A673 (cell line): ENCODE measurements around the gene RHOG. TPM values are rescaled to one million over a fixed set of nuclear protein-coding genes. Genes with fewer than 3 reads are reported as not detected.

Experiments used
- BruUV-seq: library from RNA; stranded (reverse); fragments of 400-500 nt; replicated peaks from 2 replicates; lab custom pipeline; 2021; lab: Mats Ljungman, UMichigan
- CTCF ChIA-PET: fragments of 300-600 bp; sonication (Branson Sonifier 250); formaldehyde crosslinking; loops from one replicate; lab custom pipeline; 2022; ENCODE audit warnings: antibody characterized with exemption; lab: Charles Lee
- POLR2A ChIA-PET: fragments of 300-600 bp; sonication (Branson Sonifier 250); formaldehyde crosslinking; loops from one replicate; lab custom pipeline; 2022; ENCODE audit warnings: antibody characterized with exemption; ENCODE audit not compliant: low non-redundant PET; lab: Charles Lee
- DNase-seq: peaks from one replicate; pipeline ENCODE4 v3.0.0-alpha.2; 2015; ENCODE audit warnings: low spot score
- H3K27ac ChIP-seq: fragments of 200-600 bp; sonication (generic); 2 replicates; pipeline ENCODE4 v1.5.1; 2016; ENCODE audit warnings: mixed run types, low read depth, mild to moderate bottlenecking, mixed read lengths, antibody characterized with exemption, low read length; ENCODE audit not compliant: poor library complexity, severe bottlenecking
- H3K27me3 ChIP-seq: fragments of 200-600 bp; sonication (generic); replicated peaks from 2 replicates; pipeline ENCODE4 v1.6.1; 2017; ENCODE audit warnings: mixed run types, low read depth, mild to moderate bottlenecking, mixed read lengths, antibody characterized with exemption, low read length; ENCODE audit not compliant: insufficient read depth, poor library complexity
- H3K36me3 ChIP-seq: fragments of 200-600 bp; sonication (generic); 2 replicates; pipeline ENCODE4 v1.6.1; 2016; ENCODE audit warnings: mixed run types, mild to moderate bottlenecking, mixed read lengths, antibody characterized with exemption, low read length; ENCODE audit not compliant: insufficient read depth, poor library complexity, severe bottlenecking
- H3K4me1 ChIP-seq: fragments of 200-600 bp; sonication (generic); 2 replicates; pipeline ENCODE4 v1.6.1; 2017; ENCODE audit warnings: mixed run types, mild to moderate bottlenecking, mixed read lengths, antibody characterized with exemption, low read length; ENCODE audit not compliant: insufficient read depth, poor library complexity, severe bottlenecking
- H3K4me3 ChIP-seq: fragments of 200-600 bp; sonication (generic); 2 replicates; pipeline ENCODE4 v1.5.1; 2016; ENCODE audit warnings: low read depth, mixed run types, mild to moderate bottlenecking, mixed read lengths, low read length; ENCODE audit not compliant: poor library complexity, severe bottlenecking
- H3K9me3 ChIP-seq: fragments of 200-600 bp; sonication (generic); 2 replicates; pipeline ENCODE4 v1.6.1; 2016; ENCODE audit warnings: mixed run types, low read depth, mild to moderate bottlenecking, mixed read lengths, antibody characterized with exemption, low read length; ENCODE audit not compliant: poor library complexity, severe bottlenecking
- CTCF ChIP-seq: fragments of 300-800, 200-600 bp; sonication (generic); conservative IDR thresholded peaks from 2 replicates; pipeline ENCODE4 v1.5.1; 2017; ENCODE audit warnings: low read depth, mild to moderate bottlenecking, antibody characterized with exemption, low read length, moderate library complexity, mixed read lengths
- EZH2 ChIP-seq: fragments of 200-600 bp; sonication (generic); IDR thresholded peaks from 2 replicates; pipeline ENCODE4 v1.6.1; 2017; ENCODE audit warnings: borderline replicate concordance, low read depth, mild to moderate bottlenecking, mixed read lengths, antibody characterized with exemption, low read length; ENCODE audit not compliant: poor library complexity, severe bottlenecking
- intact Hi-C: fragments of 100-400 bp; cut with micrococcal nuclease; formaldehyde crosslinking; loops from one replicate; pipeline ENCODE4 v1.10.0; 2022; ENCODE audit not compliant: unreplicated experiment
- total RNA-seq: library from RNA; stranded (reverse); gene quantifications from 2 replicates; pipeline ENCODE4 v1.2.3, GENCODE V29; 2021

The RHOG gene
- total RNA-seq, 1 experiment from 2014 or later = 33.9 TPM

DNA sequence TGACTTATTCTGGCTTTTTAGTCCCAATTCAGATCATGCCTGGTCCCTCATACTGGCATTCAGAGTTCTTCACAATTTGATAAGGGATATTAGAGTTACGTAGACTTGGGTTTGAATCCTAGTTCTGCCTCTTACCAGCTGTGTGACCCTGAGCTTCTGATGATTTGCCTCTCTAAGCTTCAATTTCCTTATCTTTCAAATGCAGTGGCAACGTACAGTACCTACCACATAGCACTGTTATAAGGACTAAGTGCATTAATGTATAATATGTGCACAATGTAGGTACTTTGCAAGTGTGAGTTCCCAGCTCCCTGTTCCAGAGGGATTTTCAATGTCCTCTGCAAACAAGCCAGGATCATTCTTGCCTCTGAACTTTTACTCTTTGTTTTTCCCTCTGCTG is 7.3 kb downstream of the RHOG start:
- CTCF ChIA-PET = no interaction called here
- Histone ChIP-seq H3K4me3 (no peak overlapping the region), H3K27ac (no peak overlapping the region), H3K4me1 (no peaks in the 10 kb centered on the region), H3K27me3 (no peaks in the 10 kb centered on the region), H3K36me3 (no peaks in the 10 kb centered on the region), H3K9me3 (no peaks in the 10 kb centered on the region)
- POLR2A ChIA-PET = no interaction called here
- BruUV-seq = no TSS peak
- TF ChIP-seq EZH2 (no peak), CTCF (no peak)
- intact Hi-C loops = no loop called here
- no peak for DNase-seq

DNA sequence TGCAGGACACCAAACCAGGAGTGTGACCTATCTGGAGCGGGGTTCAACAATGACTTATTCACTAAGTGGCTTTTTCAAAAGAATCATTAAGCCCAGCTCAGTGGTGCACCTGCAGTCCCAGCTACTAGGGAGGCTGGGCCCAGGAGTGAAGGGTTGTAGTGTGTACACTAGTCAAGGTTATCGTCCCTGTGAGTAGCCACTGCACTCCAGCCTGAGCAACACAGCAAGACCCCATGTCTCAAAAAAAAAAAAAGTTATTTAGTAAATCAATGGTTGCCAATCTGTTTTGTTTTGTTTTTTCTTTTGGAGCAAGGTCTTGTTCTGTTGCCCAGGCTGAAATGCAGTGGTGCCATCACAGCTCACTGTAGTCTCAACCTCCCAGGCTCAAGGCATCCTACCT is 7.9 kb downstream of the RHOG start:
- CTCF ChIA-PET = no interaction called here
- H3K27ac ChIP-seq = no peak overlapping the region
- TF ChIP-seq CTCF (no peak), EZH2 (no peak)
- H3K4me3 ChIP-seq = no peak overlapping the region
- no peaks in the 10 kb centered on the region for H3K9me3 ChIP-seq
- POLR2A ChIA-PET = no interaction called here
- BruUV-seq = no TSS peak
- H3K4me1 ChIP-seq = no peaks in the 10 kb centered on the region
- intact Hi-C loops = no loop called here
- no peaks in the 10 kb centered on the region for H3K27me3 ChIP-seq
- H3K36me3 ChIP-seq = peaks cover 1% of the 10 kb centered on the region
- DNase-seq = no peak

DNA sequence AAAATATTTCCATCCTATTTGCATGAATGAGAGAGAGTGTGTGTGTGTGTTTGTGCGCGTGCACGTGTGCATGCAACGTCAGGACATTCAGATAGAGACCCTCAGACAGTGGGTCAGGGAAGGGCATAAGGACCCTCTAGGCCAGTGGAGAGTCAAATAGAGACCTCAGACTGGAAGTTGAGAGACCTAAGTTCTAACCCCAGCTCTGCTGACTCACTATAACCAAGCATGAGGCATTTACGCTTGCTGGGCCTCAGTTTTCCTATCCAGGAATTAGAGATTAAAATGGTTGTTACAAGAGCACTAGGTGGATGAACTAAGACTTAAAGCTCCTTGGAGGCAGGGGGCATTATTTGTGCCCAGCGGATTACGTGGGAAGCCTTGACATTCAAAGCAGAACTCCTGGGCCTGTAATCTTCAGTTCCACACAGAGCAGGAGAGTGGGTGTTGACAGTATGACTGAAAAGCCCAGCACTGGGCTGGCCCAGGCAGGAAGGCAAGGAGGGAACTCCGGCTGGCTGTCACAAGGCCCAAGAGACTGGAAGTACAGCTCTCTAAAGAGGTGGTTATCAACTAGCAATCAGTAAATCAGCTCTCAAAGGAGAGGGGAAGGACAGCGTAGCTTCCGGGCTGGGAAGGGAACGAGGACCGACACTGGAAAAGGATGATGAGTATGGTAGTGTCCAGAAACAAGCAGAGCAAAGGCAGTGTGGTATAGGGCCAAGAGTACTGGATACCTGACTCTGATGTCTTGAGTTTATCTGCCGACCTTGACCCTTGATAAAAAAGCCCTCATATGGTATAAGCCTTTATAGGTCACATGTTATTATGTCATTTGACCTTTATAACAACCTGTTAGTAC is 9.2 kb downstream of the RHOG start:
- no peak for DNase-seq
- BruUV-seq = no TSS peak
- Histone ChIP-seq H3K27me3 (no peaks in the 10 kb centered on the region), H3K27ac (no peak overlapping the region), H3K9me3 (no peaks in the 10 kb centered on the region), H3K4me1 (no peaks in the 10 kb centered on the region), H3K36me3 (peaks cover 6% of the 10 kb centered on the region), H3K4me3 (no peak overlapping the region)
- CTCF ChIA-PET = no interaction called here
- POLR2A ChIA-PET = no interaction called here
- TF ChIP-seq EZH2 (no peak), CTCF (no peak)
- intact Hi-C loops = no loop called here
